DMS153 treated with DMSO at 0.1 percent for 48 hours (cell line): ENCODE measurements around the gene ATG7.

ENCODE experiments used
- DNase-seq: peaks from one replicate; lab custom pipeline; 2025; ENCODE audit not compliant: unreplicated experiment; lab: John Stamatoyannopoulos, UW

The ATG7 gene

GRCh38 chr3:11532931-11533391 lies 260.8 kb downstream of the ATG7 start:
- no peak for DNase-seq

GRCh38 chr3:11534011-11534792 lies 262.0 kb downstream of the ATG7 start:
- DNase-seq = no peak

GRCh38 chr3:11534793-11535101 lies 262.6 kb downstream of the ATG7 start:
- DNase-seq = no peak

GRCh38 chr3:11535243-11535960 lies 263.2 kb downstream of the ATG7 start:
- DNase-seq = no peak

- DNase-seq = no peak
Measured at GRCh38 chr3:11536132-11536935, 264.1 kb downstream of the ATG7 start.

GRCh38 chr3:11536936-11537612 lies 264.9 kb downstream of the ATG7 start:
- no peak for DNase-seq

- no peak for DNase-seq
Measured at GRCh38 chr3:11538581-11538980, 266.4 kb downstream of the ATG7 start.

- DNase-seq = no peak
Measured at GRCh38 chr3:11539218-11539617, 267.0 kb downstream of the ATG7 start.

- peak; percentile 13 for DNase-seq
Measured at GRCh38 chr3:11539677-11540076, 267.5 kb downstream of the ATG7 start.

GRCh38 chr3:11541321-11542303 lies 269.4 kb downstream of the ATG7 start:
- DNase-seq = no peak

GRCh38 chr3:11542551-11542950 lies 270.4 kb downstream of the ATG7 start:
- no peak for DNase-seq

GRCh38 chr3:11543141-11543947 lies 271.1 kb downstream of the ATG7 start:
- no peak for DNase-seq

- DNase-seq = no peak
Measured at GRCh38 chr3:11543948-11544387, 271.8 kb downstream of the ATG7 start.

GRCh38 chr3:11544412-11545181 lies 272.4 kb downstream of the ATG7 start:
- DNase-seq = no peak

GRCh38 chr3:11545186-11545851 lies 273.1 kb downstream of the ATG7 start:
- no peak for DNase-seq

GRCh38 chr3:11546657-11547302 lies 274.6 kb downstream of the ATG7 start:
- no peak for DNase-seq

- DNase-seq = no peak
Measured at GRCh38 chr3:11547498-11547897, 275.3 kb downstream of the ATG7 start.
